Tibial artery (tissue), 4 donors: ENCODE results near the gene ELP4.

Experiments
- DNase-seq, 2 donors: peaks; one replicate each; pipeline ENCODE4 v3.0.0-alpha.2; 2019
- H3K27ac ChIP-seq, 2 donors: fragments of 200-600 bp; sonication (generic) in 1 of 2; 1 replicate in 1 of 2; 2 replicates in 1 of 2; pipeline ENCODE4 v1.5.1; 2018 to 2019; ENCODE audit warnings: mild to moderate bottlenecking in 1 of 2
- H3K27me3 ChIP-seq, 2 donors: fragments of 200-600 bp; sonication (generic) in 1 of 2; one replicate each; pipeline versions ENCODE4 v1.5.1 to v1.6.0; 2016 to 2019
- H3K36me3 ChIP-seq, 3 donors: fragments of 200-600 bp; sonication (generic) in 2 of 3; one replicate each; pipeline ENCODE4 v1.5.1; 2016 to 2019; ENCODE audit warnings: mild to moderate bottlenecking in 2 of 3
- H3K4me1 ChIP-seq, 4 donors: fragments of 200-600 bp; sonication (generic) in 2 of 4; 1 replicate in 3 of 4; 2 replicates in 1 of 4; pipeline ENCODE4 v1.5.1; 2016 to 2019
- H3K4me3 ChIP-seq, 2 donors: fragments of 200-600 bp; sonication (generic) in 1 of 2; 1 replicate in 1 of 2; 2 replicates in 1 of 2; pipeline ENCODE4 v1.5.1; 2018 to 2019; ENCODE audit warnings: mild to moderate bottlenecking in 2 of 2
- H3K9me3 ChIP-seq, 3 donors: fragments of 200-600 bp; sonication (generic) in 1 of 3; one replicate each; pipeline ENCODE4 v1.5.1; 2016 to 2019
- CTCF ChIP-seq, 2 experiments: fragments of 200-600 bp in 1 of 2; fragments of 450-650 bp in 1 of 2; IDR thresholded peaks; one replicate each; pipeline ENCODE4 v1.5.1; 2017 to 2019; ENCODE audit warnings: antibody characterized with exemption in 2 of 2, mild to moderate bottlenecking in 1 of 2, moderate library complexity in 1 of 2
- intact Hi-C: fragments of 100-400 bp; cut with DNase I; formaldehyde crosslinking; loops from one replicate; pipeline ENCODE4 v1.15.0; 2023; ENCODE audit warnings: low total_unique reads

Gene ELP4

GRCh38 chr11:31761636-31762035 lies 252.1 kb downstream of the ELP4 start:
- no peak overlapping the region for H3K4me3 ChIP-seq
- no peak for TF ChIP-seq CTCF (IDR thresholded peaks at IDR 0.05)
- H3K36me3 ChIP-seq = peaks cover 0 to 4% (median 0%) of the 10 kb centered on the region in 3 donors
- intact Hi-C loops = no loop called here
- H3K9me3 ChIP-seq = no peaks in the 10 kb centered on the region
- no peak overlapping the region for H3K27ac ChIP-seq
- peaks cover 0 to 10% (median 3%) of the 10 kb centered on the region in 4 donors for H3K4me1 ChIP-seq
- H3K27me3 ChIP-seq = no peaks in the 10 kb centered on the region
- no peak for DNase-seq

GRCh38 chr11:31763296-31763695 lies 253.7 kb downstream of the ELP4 start:
- DNase-seq = no peak
- Histone ChIP-seq H3K36me3 (peaks cover 0 to 4% (median 0%) of the 10 kb centered on the region in 3 donors), H3K27me3 (no peaks in the 10 kb centered on the region), H3K4me1 (no peaks in the 10 kb centered on the region), H3K27ac (no peak overlapping the region), H3K9me3 (no peaks in the 10 kb centered on the region), H3K4me3 (no peak overlapping the region)
- intact Hi-C loops = no loop called here
- TF ChIP-seq CTCF (IDR thresholded peaks at IDR 0.05) = no peak

- intact Hi-C loops = no loop called here
- TF ChIP-seq CTCF (IDR thresholded peaks at IDR 0.05) = no peak
- H3K27me3 ChIP-seq = no peaks in the 10 kb centered on the region
Measured at GRCh38 chr11:31764261-31764660, 254.7 kb downstream of the ELP4 start.

GRCh38 chr11:31764766-31765165 lies 255.2 kb downstream of the ELP4 start:
- H3K27ac ChIP-seq = no peak overlapping the region
- intact Hi-C loops = no loop called here
- H3K4me3 ChIP-seq = no peak overlapping the region
- H3K36me3 ChIP-seq = peaks cover 0 to 4% (median 0%) of the 10 kb centered on the region in 3 donors
- no peak for DNase-seq
- no peaks in the 10 kb centered on the region for H3K4me1 ChIP-seq
- H3K9me3 ChIP-seq = no peaks in the 10 kb centered on the region
- no peaks in the 10 kb centered on the region for H3K27me3 ChIP-seq
- TF ChIP-seq CTCF (IDR thresholded peaks at IDR 0.05) = no peak

More at GRCh38 chr11:31764261-31764660, 254.7 kb downstream of the ELP4 start:
- no peak overlapping the region for H3K27ac ChIP-seq
- H3K36me3 ChIP-seq = peaks cover 0 to 4% (median 0%) of the 10 kb centered on the region in 3 donors
- no peaks in the 10 kb centered on the region for H3K4me1 ChIP-seq
- H3K9me3 ChIP-seq = no peaks in the 10 kb centered on the region
- no peak overlapping the region for H3K4me3 ChIP-seq
- no peak for DNase-seq

GRCh38 chr11:31767066-31767465 lies 257.5 kb downstream of the ELP4 start:
- TF ChIP-seq CTCF (IDR thresholded peaks at IDR 0.05) = no peak
- intact Hi-C loops = no loop called here
- Histone ChIP-seq H3K4me1 (no peaks in the 10 kb centered on the region), H3K27me3 (no peaks in the 10 kb centered on the region), H3K27ac (no peak overlapping the region), H3K4me3 (no peak overlapping the region), H3K36me3 (no peaks in the 10 kb centered on the region), H3K9me3 (no peaks in the 10 kb centered on the region)
- no peak for DNase-seq

- H3K36me3 ChIP-seq = no peaks in the 10 kb centered on the region
- no peak overlapping the region for H3K4me3 ChIP-seq
- no peak for TF ChIP-seq CTCF (IDR thresholded peaks at IDR 0.05)
- no peaks in the 10 kb centered on the region for H3K4me1 ChIP-seq
- no peak for DNase-seq
- no peaks in the 10 kb centered on the region for H3K9me3 ChIP-seq
- H3K27ac ChIP-seq = no peak overlapping the region
- intact Hi-C loops = no loop called here
- no peaks in the 10 kb centered on the region for H3K27me3 ChIP-seq
Measured at GRCh38 chr11:31767685-31768084, 258.1 kb downstream of the ELP4 start.
